Effector CD4-positive, alpha-beta T cell (primary cell): ENCODE results near the gene PADI1. TPM values are rescaled to one million over a fixed set of nuclear protein-coding genes. Genes with fewer than 3 reads are reported as not detected.

Experiments
- DNase-seq: peaks from one replicate; pipeline ENCODE4 v3.0.0-alpha.2; 2020
- total RNA-seq: gene quantifications from one replicate; lab custom pipeline; 2026; lab: John Stamatoyannopoulos, UW

Gene PADI1
- total RNA-seq: not detected

GRCh38 chr1:17204546-17205440 lies at the start of gene PADI1:
Gene PADI1, plus strand, starts transcription at chr1:17205128. Its CDS starts 90 bp downstream, at chr1:17205218.
- no peak for DNase-seq

GRCh38 chr1:17155257-17155920 lies 49.5 kb upstream of the PADI1 start:
- DNase-seq: no peak

- no peak for DNase-seq
Observed at GRCh38 chr1:17156108-17156507, 48.8 kb upstream of the PADI1 start.

- no peak for DNase-seq
Observed at GRCh38 chr1:17158961-17159360, 46.0 kb upstream of the PADI1 start.

GRCh38 chr1:17161137-17161740 lies 43.7 kb upstream of the PADI1 start:
- no peak for DNase-seq

GRCh38 chr1:17161926-17162800 lies 42.8 kb upstream of the PADI1 start:
- no peak for DNase-seq

- no peak for DNase-seq
Observed at GRCh38 chr1:17162941-17163340, 42.0 kb upstream of the PADI1 start.

- DNase-seq: no peak
Observed at GRCh38 chr1:17163371-17163770, 41.6 kb upstream of the PADI1 start.

GRCh38 chr1:17163789-17164666 lies 40.9 kb upstream of the PADI1 start:
- no peak for DNase-seq

- no peak for DNase-seq
Observed at GRCh38 chr1:17165823-17166222, 39.1 kb upstream of the PADI1 start.

GRCh38 chr1:17167041-17167785 lies 37.7 kb upstream of the PADI1 start:
- no peak for DNase-seq

GRCh38 chr1:17167786-17168090 lies 37.2 kb upstream of the PADI1 start:
- no peak for DNase-seq

GRCh38 chr1:17168091-17168876 lies 36.6 kb upstream of the PADI1 start:
- DNase-seq: no peak

GRCh38 chr1:17170571-17170970 lies 34.4 kb upstream of the PADI1 start:
- DNase-seq: no peak

GRCh38 chr1:17173217-17173616 lies 31.7 kb upstream of the PADI1 start:
- no peak for DNase-seq

- no peak for DNase-seq
Observed at GRCh38 chr1:17176306-17177061, 28.4 kb upstream of the PADI1 start.

- no peak for DNase-seq
Observed at GRCh38 chr1:17177651-17178050, 27.3 kb upstream of the PADI1 start.

- no peak for DNase-seq
Observed at GRCh38 chr1:17181781-17182464, 23.0 kb upstream of the PADI1 start.
